Mesenchymal stem cell (in vitro differentiated cells and primary cell): Measurements from ENCODE around the gene SLC8A1.

Experiments used
- DNase-seq: peaks from one replicate; pipeline ENCODE4 v3.0.0-alpha.2; 2013
- H2AFZ ChIP-seq: one replicate; pipeline ENCODE4 v1.6.1; 2013; ENCODE audit warnings: low read depth, mild to moderate bottlenecking, control low read depth, inconsistent platforms, low read length, moderate library complexity
- H2AK5ac ChIP-seq: 2 replicates; pipeline ENCODE4 v1.6.1; 2013; ENCODE audit warnings: low read length, moderate library complexity, mild to moderate bottlenecking, inconsistent platforms; ENCODE audit not compliant: severe bottlenecking
- H2BK120ac ChIP-seq: one replicate; pipeline ENCODE4 v1.6.1; 2013; ENCODE audit warnings: low read depth, mild to moderate bottlenecking, inconsistent platforms, low read length, moderate library complexity
- H2BK12ac ChIP-seq, 2 experiments: one replicate each; pipeline ENCODE4 v1.6.1; 2013; ENCODE audit warnings: inconsistent platforms in 2 of 2, low read length in 2 of 2, mild to moderate bottlenecking in 2 of 2, moderate library complexity in 2 of 2, control low read depth in 1 of 2
- H2BK15ac ChIP-seq: one replicate; pipeline ENCODE4 v1.6.1; 2013; ENCODE audit warnings: mild to moderate bottlenecking, low read depth, inconsistent platforms; ENCODE audit not compliant: poor library complexity, severe bottlenecking
- H2BK5ac ChIP-seq: 2 replicates; pipeline ENCODE4 v1.6.1; 2013; ENCODE audit warnings: low read depth, mild to moderate bottlenecking, low read length, control low read depth, inconsistent platforms; ENCODE audit not compliant: poor library complexity, severe bottlenecking
- H3K14ac ChIP-seq, 2 experiments: one replicate each; pipeline ENCODE4 v1.6.1; 2013; ENCODE audit warnings: inconsistent platforms in 2 of 2, low read length in 2 of 2, control low read depth in 1 of 2, mild to moderate bottlenecking in 1 of 2, moderate library complexity in 1 of 2
- H3K18ac ChIP-seq, 2 experiments: one replicate each; pipeline ENCODE4 v1.6.1; 2013; ENCODE audit warnings: inconsistent platforms in 2 of 2, low read length in 2 of 2, control low read depth in 1 of 2, low read depth in 1 of 2, mild to moderate bottlenecking in 1 of 2
- H3K23ac ChIP-seq, 2 experiments: one replicate each; pipeline ENCODE4 v1.6.1; 2013; ENCODE audit warnings: inconsistent platforms in 2 of 2, low read length in 2 of 2, mild to moderate bottlenecking in 2 of 2, moderate library complexity in 2 of 2, control low read depth in 1 of 2
- H3K27ac ChIP-seq: 2 replicates; pipeline ENCODE4 v1.5.1; 2013; ENCODE audit warnings: mild to moderate bottlenecking, moderate library complexity, low read length, control low read depth, inconsistent platforms; ENCODE audit not compliant: poor library complexity, severe bottlenecking
- H3K27me3 ChIP-seq, 2 experiments: 2 replicates each; pipeline versions ENCODE4 v1.6.1 to v1.7.0; 2013; ENCODE audit warnings: low read length in 2 of 2, mild to moderate bottlenecking in 2 of 2, moderate library complexity in 2 of 2, control low read depth in 1 of 2, inconsistent platforms in 1 of 2; ENCODE audit not compliant: control insufficient read depth in 1 of 2, insufficient read depth in 1 of 2
- H3K36me3 ChIP-seq, 2 experiments: 2 replicates each; pipeline versions ENCODE4 v1.6.1 to v1.7.0; 2013; ENCODE audit warnings: low read length in 2 of 2, control low read depth in 1 of 2, inconsistent platforms in 1 of 2, low read depth in 1 of 2, mild to moderate bottlenecking in 1 of 2; ENCODE audit not compliant: insufficient read depth in 2 of 2, control insufficient read depth in 1 of 2
- H3K4ac ChIP-seq, 2 experiments: one replicate each; pipeline ENCODE4 v1.6.1; 2013; ENCODE audit warnings: inconsistent platforms in 2 of 2, low read length in 2 of 2, mild to moderate bottlenecking in 2 of 2, moderate library complexity in 2 of 2, control low read depth in 1 of 2, low read depth in 1 of 2
- H3K4me1 ChIP-seq: 2 replicates; pipeline ENCODE4 v1.6.1; 2013; ENCODE audit warnings: low read depth, low read length, control low read depth; ENCODE audit not compliant: control insufficient read depth, insufficient read depth
- H3K4me2 ChIP-seq: 2 replicates; pipeline ENCODE4 v1.6.1; 2013; ENCODE audit warnings: low read length, mild to moderate bottlenecking, inconsistent platforms; ENCODE audit not compliant: poor library complexity, severe bottlenecking
- H3K4me3 ChIP-seq, 2 experiments: 2 replicates each; pipeline versions ENCODE4 v1.5.1 to v1.7.0; 2013; ENCODE audit warnings: low read length in 2 of 2, mild to moderate bottlenecking in 2 of 2, control low read depth in 1 of 2, low read depth in 1 of 2; ENCODE audit not compliant: insufficient read depth in 1 of 2
- H3K79me1 ChIP-seq: replicated peaks from 2 replicates; pipeline ENCODE4 v1.6.1; 2013; ENCODE audit warnings: mild to moderate bottlenecking, control low read depth, low read length, inconsistent platforms; ENCODE audit not compliant: poor library complexity, severe bottlenecking
- H3K9ac ChIP-seq: 2 replicates; pipeline ENCODE4 v1.7.0; 2013; ENCODE audit warnings: mild to moderate bottlenecking, low read length, moderate library complexity
- H3K9me3 ChIP-seq: 2 replicates; pipeline ENCODE4 v1.7.0; 2013; ENCODE audit warnings: mild to moderate bottlenecking, low read length; ENCODE audit not compliant: control insufficient read depth
- H4K8ac ChIP-seq: one replicate; pipeline ENCODE4 v1.6.1; 2013; ENCODE audit warnings: inconsistent platforms, mild to moderate bottlenecking, low read length, moderate library complexity
- H4K91ac ChIP-seq: one replicate; pipeline ENCODE4 v1.6.1; 2013; ENCODE audit warnings: mild to moderate bottlenecking, low read length, inconsistent platforms
- whole genome bisulfite sequencing: methylation state at CpG from one replicate; pipeline ENCODE4 v1.1.7; 2013; ENCODE audit warnings: mixed read lengths; 5-methylcytosine and 5-hydroxymethylcytosine counted together

Gene SLC8A1

DNA sequence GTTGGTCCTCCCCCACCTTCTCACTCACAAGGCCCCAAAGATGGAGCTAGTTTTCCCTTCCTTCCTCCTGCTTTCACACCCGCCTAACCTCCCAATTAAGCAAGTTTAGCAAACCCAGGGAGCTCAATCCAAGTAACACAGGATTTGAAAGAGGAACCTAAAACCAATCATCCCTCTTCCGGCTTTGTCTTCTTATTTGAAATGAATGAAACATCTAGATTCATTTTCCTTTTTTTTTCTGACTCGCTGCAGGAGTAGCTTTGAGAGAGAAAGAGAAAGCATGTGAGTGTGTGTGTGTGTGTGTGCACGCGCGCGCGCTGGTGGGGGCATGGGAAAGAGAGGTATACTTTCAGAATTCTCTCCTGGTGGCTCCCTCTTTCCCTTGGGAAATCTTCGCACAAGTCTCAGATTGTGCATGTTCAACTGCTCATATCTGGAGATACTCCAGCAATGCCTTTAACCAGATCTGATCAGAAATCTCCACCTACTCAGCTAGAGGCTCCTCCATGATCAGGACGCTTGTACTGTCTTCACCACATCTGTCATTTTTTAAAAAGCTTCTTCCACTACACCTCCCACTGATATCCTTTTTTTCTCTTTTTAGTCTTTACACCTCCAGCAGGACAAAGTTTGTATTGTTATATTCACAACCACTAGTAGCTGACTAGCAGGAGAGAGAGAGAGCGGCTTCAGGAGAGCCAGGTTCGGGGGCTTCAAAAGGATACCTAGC, 1.7 kb downstream of the SLC8A1 start:
- WGBS, result 86% methylated on average over 10 of the region's 12 CpGs

GRCh38 chr2:40448476-40449079, 3.3 kb downstream of the SLC8A1 start:
- H2BK12ac ChIP-seq, result no peak overlapping the region
- WGBS, result 0% methylated on average over 2 of the region's 3 CpGs

More for the DNA sequence above, 1.7 kb downstream of the SLC8A1 start:
- peak overlapping the region; percentile 27 for H2AK5ac ChIP-seq
- no peak overlapping the region for H2BK15ac ChIP-seq
- H3K79me1 ChIP-seq, result peaks cover 13% of the 10 kb centered on the region
- H3K4me3 ChIP-seq, result peak overlapping the region in 1 of 2 experiments; percentile 89
- no peaks in the 10 kb centered on the region for H3K27me3 ChIP-seq
- no peaks in the 10 kb centered on the region for H3K9me3 ChIP-seq
- H3K23ac ChIP-seq, result no peak overlapping the region
- no peak overlapping the region for H4K91ac ChIP-seq
- H3K18ac ChIP-seq, result no peak overlapping the region
- peak overlapping the region in 1 of 2 experiments; percentile 24 for H2BK12ac ChIP-seq
- H3K4me1 ChIP-seq, result no peaks in the 10 kb centered on the region
- no peak overlapping the region for H4K8ac ChIP-seq
- DNase-seq, result peak; percentile 21
- peak overlapping the region; percentile 93 for H3K4me2 ChIP-seq
- H3K14ac ChIP-seq, result no peak overlapping the region
- peak overlapping the region; percentile 50 for H3K9ac ChIP-seq
- H3K27ac ChIP-seq, result no peak overlapping the region
- no peak overlapping the region for H3K4ac ChIP-seq
- H3K36me3 ChIP-seq, result no peaks in the 10 kb centered on the region
- no peak overlapping the region for H2AFZ ChIP-seq
- H2BK120ac ChIP-seq, result no peak overlapping the region
- H2BK5ac ChIP-seq, result no peak overlapping the region

DNA sequence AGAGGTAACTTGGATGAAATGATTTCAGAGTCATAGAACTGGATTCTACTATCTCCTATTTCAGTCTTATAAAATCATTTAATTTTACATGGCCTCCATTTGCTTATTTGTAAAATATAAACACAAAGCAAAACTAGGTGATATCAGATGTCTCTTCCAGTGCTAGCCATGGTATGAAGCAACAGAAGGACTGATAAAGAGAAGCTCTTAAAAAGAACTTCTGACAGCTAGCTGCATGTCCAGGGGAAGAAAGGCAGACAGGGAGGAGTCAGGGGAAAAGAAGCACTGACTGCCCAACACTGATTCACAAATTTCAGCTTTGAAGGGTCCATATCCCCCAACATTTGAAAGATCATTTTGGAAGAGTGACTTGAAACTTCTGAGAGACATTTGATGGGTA, 6.4 kb downstream of the SLC8A1 start:
- H3K27me3 ChIP-seq, result no peaks in the 10 kb centered on the region
- no peak overlapping the region for H3K23ac ChIP-seq
- no peak overlapping the region for H2BK15ac ChIP-seq
- no peak overlapping the region for H2BK12ac ChIP-seq
- no peak overlapping the region for H3K18ac ChIP-seq
- H4K91ac ChIP-seq, result no peak overlapping the region
- no peak overlapping the region for H3K4me2 ChIP-seq
- H2BK120ac ChIP-seq, result no peak overlapping the region
- no peak overlapping the region for H2BK5ac ChIP-seq
- no peaks in the 10 kb centered on the region for H3K36me3 ChIP-seq
- no peak overlapping the region for H2AFZ ChIP-seq
- no peak overlapping the region for H4K8ac ChIP-seq
- no peak for DNase-seq
- H3K4me1 ChIP-seq, result no peaks in the 10 kb centered on the region
- H3K27ac ChIP-seq, result no peak overlapping the region
- H3K9ac ChIP-seq, result no peak overlapping the region
- no peak overlapping the region for H3K14ac ChIP-seq
- H3K9me3 ChIP-seq, result no peaks in the 10 kb centered on the region
- peaks cover 17% of the 10 kb centered on the region for H3K79me1 ChIP-seq
- no peak overlapping the region for H2AK5ac ChIP-seq
- H3K4ac ChIP-seq, result no peak overlapping the region
- H3K4me3 ChIP-seq, result no peak overlapping the region

More at GRCh38 chr2:40448476-40449079, 3.3 kb downstream of the SLC8A1 start:
- H2BK120ac ChIP-seq, result no peak overlapping the region
- H3K4me3 ChIP-seq, result no peak overlapping the region
- H2BK5ac ChIP-seq, result no peak overlapping the region
- no peak overlapping the region for H3K23ac ChIP-seq
- H2BK15ac ChIP-seq, result no peak overlapping the region
- no peak overlapping the region for H3K18ac ChIP-seq
- peak; percentile 22 for DNase-seq
- no peak overlapping the region for H3K27ac ChIP-seq
- no peak overlapping the region for H3K4ac ChIP-seq
- no peaks in the 10 kb centered on the region for H3K4me1 ChIP-seq
- H3K36me3 ChIP-seq, result no peaks in the 10 kb centered on the region
- H3K79me1 ChIP-seq, result peaks cover 14% of the 10 kb centered on the region
- H3K9ac ChIP-seq, result no peak overlapping the region
- no peak overlapping the region for H2AK5ac ChIP-seq
- H3K27me3 ChIP-seq, result no peaks in the 10 kb centered on the region
- H4K8ac ChIP-seq, result no peak overlapping the region
- H3K14ac ChIP-seq, result no peak overlapping the region
- no peak overlapping the region for H3K4me2 ChIP-seq
- H3K9me3 ChIP-seq, result no peaks in the 10 kb centered on the region
- H4K91ac ChIP-seq, result no peak overlapping the region
- no peak overlapping the region for H2AFZ ChIP-seq

DNA sequence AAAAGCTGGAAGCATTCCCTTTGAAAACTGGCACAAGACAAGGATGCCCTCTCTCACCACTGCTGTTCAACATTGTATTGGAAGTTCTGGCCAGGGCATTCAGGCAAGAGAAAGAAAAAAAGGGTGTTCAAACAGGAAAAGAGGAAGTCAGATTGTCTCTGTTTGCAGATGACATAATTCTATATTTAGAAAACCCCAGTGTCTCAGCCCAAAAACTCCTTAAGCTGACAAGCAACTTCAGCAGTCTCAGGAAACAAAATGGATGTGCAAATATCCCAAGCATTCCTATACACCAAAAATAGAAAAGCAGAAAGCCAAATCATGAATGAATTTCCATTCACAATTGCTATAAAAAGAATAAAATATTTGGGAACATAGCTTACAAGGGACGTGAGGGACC, 11.1 kb downstream of the SLC8A1 start:
- no peak overlapping the region for H3K23ac ChIP-seq
- H2BK15ac ChIP-seq, result no peak overlapping the region
- no peaks in the 10 kb centered on the region for H3K36me3 ChIP-seq
- H4K91ac ChIP-seq, result no peak overlapping the region
- H3K27me3 ChIP-seq, result no peaks in the 10 kb centered on the region
- no peaks in the 10 kb centered on the region for H3K9me3 ChIP-seq
- no peak overlapping the region for H3K4me2 ChIP-seq
- no peak overlapping the region for H2AFZ ChIP-seq
- no peak overlapping the region for H3K14ac ChIP-seq
- H2BK5ac ChIP-seq, result no peak overlapping the region
- no peak overlapping the region for H2BK12ac ChIP-seq
- H3K27ac ChIP-seq, result no peak overlapping the region
- no peak for DNase-seq
- no peak overlapping the region for H2AK5ac ChIP-seq
- H3K79me1 ChIP-seq, result peaks cover 10% of the 10 kb centered on the region
- no peak overlapping the region for H3K4ac ChIP-seq
- H3K4me1 ChIP-seq, result no peaks in the 10 kb centered on the region
- no CpG with 5 or more reads among the region's 1 CpG for WGBS
- H3K9ac ChIP-seq, result no peak overlapping the region
- no peak overlapping the region for H4K8ac ChIP-seq
- no peak overlapping the region for H2BK120ac ChIP-seq
- H3K18ac ChIP-seq, result no peak overlapping the region
- no peak overlapping the region for H3K4me3 ChIP-seq
